ENCODE measurements around the gene PON1. TPM values are rescaled to one million over a fixed set of nuclear protein-coding genes. Genes with fewer than 3 reads are reported as not detected.

Gene PON1
- total RNA-seq, 1 experiment from 2014 or later: not detected

GRCh38 chr7:95286096-95286495, 38.2 kb downstream of the PON1 start:
- Mint-ChIP-seq H3K36me3 (ENCODE audit: insufficient read depth, unreplicated experiment) (peaks cover 5% of the 10 kb centered on the region), H3K9me3 (ENCODE audit: unreplicated experiment) (no peaks in the 10 kb centered on the region), H3K27ac (ENCODE audit: low read depth, unreplicated experiment) (no peak overlapping the region), H3K27me3 (ENCODE audit: insufficient read depth, unreplicated experiment) (peaks cover 27% of the 10 kb centered on the region), H3K4me3 (ENCODE audit: unreplicated experiment) (no peak overlapping the region), H3K4me1 (ENCODE audit: insufficient read depth, unreplicated experiment) (no peaks in the 10 kb centered on the region)
- POLR2A ChIA-PET: no interaction called here
- no peak for TF ChIP-seq CTCF (IDR thresholded peaks at IDR 0.05; ENCODE audit: unreplicated experiment)
- CTCF ChIA-PET: interaction anchor here (1.0 to 1.2 kb wide), 3 partner anchors 14 to 39 kb away, joined by 3 to 6 read pairs (median 4); no protein-coding TSS in a partner anchor
- BruUV-seq (replicated peaks): no TSS peak
- intact Hi-C loops (cut with micrococcal nuclease): no loop called here
- no peak for DNase-seq (ENCODE audit: unreplicated experiment)

GRCh38 chr7:95279417-95279816, 44.9 kb downstream of the PON1 start:
- Mint-ChIP-seq H3K9me3 (ENCODE audit: unreplicated experiment) (no peaks in the 10 kb centered on the region), H3K4me1 (ENCODE audit: insufficient read depth, unreplicated experiment) (no peaks in the 10 kb centered on the region), H3K27ac (ENCODE audit: low read depth, unreplicated experiment) (no peak overlapping the region), H3K36me3 (ENCODE audit: insufficient read depth, unreplicated experiment) (no peaks in the 10 kb centered on the region), H3K4me3 (ENCODE audit: unreplicated experiment) (no peak overlapping the region), H3K27me3 (ENCODE audit: insufficient read depth, unreplicated experiment) (peaks cover 22% of the 10 kb centered on the region)
- CTCF ChIA-PET: interaction anchor here (0.9 kb wide), 1 partner anchor 117 kb away, joined by 3 read pairs; the partner anchor contains the start of gene PON3
- POLR2A ChIA-PET: no interaction called here
- no peak for TF ChIP-seq CTCF (IDR thresholded peaks at IDR 0.05; ENCODE audit: unreplicated experiment)
- DNase-seq (ENCODE audit: unreplicated experiment): no peak
- intact Hi-C loops (cut with micrococcal nuclease): no loop called here
- BruUV-seq (replicated peaks): no TSS peak

GRCh38 chr7:95276114-95276513, 48.2 kb downstream of the PON1 start:
- peak; percentile 64 for DNase-seq (ENCODE audit: unreplicated experiment)
- ChIA-PET POLR2A (no interaction called here), CTCF (interaction anchor here (1.0 to 2.2 kb wide), 3 partner anchors 20 to 250 kb away, joined by 3 to 6 read pairs (median 4); no protein-coding TSS in a partner anchor)
- Mint-ChIP-seq H3K36me3 (ENCODE audit: insufficient read depth, unreplicated experiment) (no peaks in the 10 kb centered on the region), H3K4me3 (ENCODE audit: unreplicated experiment) (no peak overlapping the region), H3K9me3 (ENCODE audit: unreplicated experiment) (no peaks in the 10 kb centered on the region), H3K27ac (ENCODE audit: low read depth, unreplicated experiment) (no peak overlapping the region), H3K4me1 (ENCODE audit: insufficient read depth, unreplicated experiment) (peaks cover 5% of the 10 kb centered on the region), H3K27me3 (ENCODE audit: insufficient read depth, unreplicated experiment) (peaks cover 28% of the 10 kb centered on the region)
- intact Hi-C loops (cut with micrococcal nuclease): no loop called here
- BruUV-seq (replicated peaks): no TSS peak
- TF ChIP-seq CTCF (IDR thresholded peaks at IDR 0.05; ENCODE audit: unreplicated experiment): no peak

GRCh38 chr7:95269640-95270039, 54.7 kb downstream of the PON1 start:
- H3K9me3 Mint-ChIP-seq (ENCODE audit: unreplicated experiment): no peaks in the 10 kb centered on the region
- H3K4me1 Mint-ChIP-seq (ENCODE audit: insufficient read depth, unreplicated experiment): peaks cover 9% of the 10 kb centered on the region
- intact Hi-C loops (cut with micrococcal nuclease): no loop called here
- H3K36me3 Mint-ChIP-seq (ENCODE audit: insufficient read depth, unreplicated experiment): no peaks in the 10 kb centered on the region
- no peak overlapping the region for H3K27ac Mint-ChIP-seq (ENCODE audit: low read depth, unreplicated experiment)
- H3K4me3 Mint-ChIP-seq (ENCODE audit: unreplicated experiment): no peak overlapping the region
- CTCF ChIA-PET: interaction anchor here (1.3 kb wide), 1 partner anchor 23 kb away, joined by 3 read pairs; no protein-coding TSS in a partner anchor
- DNase-seq (ENCODE audit: unreplicated experiment): no peak
- H3K27me3 Mint-ChIP-seq (ENCODE audit: insufficient read depth, unreplicated experiment): peaks cover 15% of the 10 kb centered on the region
- POLR2A ChIA-PET: interaction anchor here (0.6 kb wide), 1 partner anchor 226 kb away, joined by 4 read pairs; no protein-coding TSS in a partner anchor
- no TSS peak for BruUV-seq (replicated peaks)
- TF ChIP-seq CTCF (IDR thresholded peaks at IDR 0.05; ENCODE audit: unreplicated experiment): no peak

Measured in MCF 10A (cell line).